Activated effector memory CD4-positive, alpha-beta T cell treated with anti-CD3 and anti-CD28 coated beads, Interleukin-2, amount 50 U/mL, for 16 hours (primary cell): ENCODE data around the gene HCRTR2.
"Not testable (repeated sequence)": the region's sequence is repeated elsewhere in the genome, so short reads cannot be mapped to it uniquely, and the experiment has no call there.

Source experiments
- DNase-seq: peaks from one replicate; pipeline ENCODE4 v3.0.0-alpha.2; 2020

Gene HCRTR2

DNA sequence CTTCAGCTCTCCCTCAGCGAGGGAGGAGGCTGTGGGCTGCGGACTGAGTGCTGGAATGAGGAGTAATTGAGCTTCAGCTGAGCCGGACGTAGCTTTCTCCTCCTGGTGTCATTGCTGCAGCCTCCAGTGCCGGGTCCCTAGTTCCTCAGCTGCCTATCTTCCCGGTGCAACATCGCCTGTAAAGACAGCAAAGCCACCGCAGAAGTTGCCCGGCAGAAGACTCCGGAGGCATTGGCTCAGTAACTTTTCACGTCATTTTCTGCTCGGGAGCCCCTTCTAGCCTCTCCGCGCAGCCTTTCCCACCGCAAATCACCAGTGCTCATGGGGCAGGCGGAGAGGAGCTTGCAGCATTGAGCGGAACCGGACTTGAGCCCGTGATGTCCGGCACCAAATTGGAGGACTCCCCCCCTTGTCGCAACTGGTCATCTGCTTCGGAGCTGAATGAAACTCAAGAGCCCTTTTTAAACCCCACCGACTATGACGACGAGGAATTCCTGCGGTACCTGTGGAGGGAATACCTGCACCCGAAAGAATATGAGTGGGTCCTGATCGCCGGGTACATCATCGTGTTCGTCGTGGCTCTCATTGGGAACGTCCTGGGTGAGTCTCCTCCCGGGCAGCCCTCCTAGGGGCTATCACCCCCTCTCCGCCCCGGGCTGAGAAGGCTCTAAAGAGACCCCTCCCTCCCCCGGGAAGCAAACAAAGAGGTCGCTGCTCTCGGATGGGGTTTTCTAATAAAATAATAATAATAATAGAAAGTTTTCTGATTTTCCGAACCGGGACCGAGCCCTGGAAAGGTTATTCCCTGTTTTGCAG is at the start of gene HCRTR2:
TSS of gene HCRTR2 (plus strand) at position 305 of the 816 bp plus-strand sequence. CDS start at position 378, 73 bp downstream.
- no peak for DNase-seq

GRCh38 chr6:55130806-55131324 is 43.5 kb upstream of the HCRTR2 start:
- no peak for DNase-seq

- no peak for DNase-seq
Measured at GRCh38 chr6:55131616-55132015, 42.7 kb upstream of the HCRTR2 start.

GRCh38 chr6:55136916-55137315 is 37.4 kb upstream of the HCRTR2 start:
- DNase-seq, result no peak

DNA sequence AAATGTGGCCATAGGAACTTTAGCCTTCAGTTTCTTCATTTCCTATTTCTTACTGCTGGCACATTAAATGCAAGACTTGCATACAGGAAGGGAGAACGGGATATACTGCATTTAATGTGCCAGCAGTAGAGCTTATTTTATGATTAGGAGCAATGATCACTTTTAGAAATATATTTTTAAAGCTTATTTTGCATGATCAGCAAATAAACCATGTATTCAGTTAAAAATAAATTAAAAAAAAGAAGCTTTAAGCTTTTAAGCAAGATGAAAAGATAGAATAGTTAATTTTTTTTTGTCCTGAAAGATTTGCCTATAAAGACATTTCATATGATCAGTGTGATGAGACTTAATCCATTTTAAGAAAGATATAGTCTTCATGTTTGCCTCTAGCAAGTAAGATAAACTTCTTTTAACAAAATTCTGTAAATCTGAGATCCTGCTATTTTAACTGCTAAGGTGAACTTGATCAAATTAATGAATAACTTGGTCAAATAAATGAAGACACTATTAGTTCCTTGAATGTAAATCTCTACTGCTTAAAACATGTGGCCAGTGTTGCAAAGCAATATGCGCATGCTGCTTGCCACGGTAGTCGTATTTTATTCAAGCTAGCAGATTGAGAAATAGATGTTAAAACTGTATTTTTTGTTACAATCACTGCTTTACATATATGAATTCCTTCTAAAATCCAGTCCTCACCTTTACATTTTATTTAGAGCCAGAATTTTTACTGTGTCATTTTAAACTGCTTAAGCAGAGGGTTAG is 36.2 kb upstream of the HCRTR2 start:
- DNase-seq, result no peak

GRCh38 chr6:55141611-55142010 is 32.7 kb upstream of the HCRTR2 start:
- no peak for DNase-seq

DNA sequence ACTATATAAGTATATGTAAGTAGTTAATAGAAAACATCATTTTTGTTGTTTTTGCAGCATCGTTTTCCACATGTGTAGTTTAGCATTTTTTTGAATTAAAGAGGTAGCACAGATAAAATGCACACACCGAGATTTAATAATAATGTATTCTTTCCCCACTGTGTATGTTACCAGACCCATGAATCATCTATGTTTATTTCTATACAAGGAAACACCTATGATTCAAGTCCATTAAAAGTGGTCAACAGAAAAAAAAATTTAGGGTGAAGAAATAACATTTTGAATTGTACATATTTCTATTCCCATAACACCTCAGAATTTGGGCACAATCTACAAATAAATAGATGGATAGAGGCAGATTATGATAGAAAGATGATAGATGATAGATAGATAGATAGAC is 31.7 kb upstream of the HCRTR2 start:
- DNase-seq, result no peak

GRCh38 chr6:55153284-55153683 is 21.0 kb upstream of the HCRTR2 start:
- DNase-seq, result no peak

- DNase-seq, result not testable (repeated sequence)
Measured at GRCh38 chr6:55158784-55159183, 15.5 kb upstream of the HCRTR2 start.

- no peak for DNase-seq
Measured at GRCh38 chr6:55167860-55168259, 6.5 kb upstream of the HCRTR2 start.

DNA sequence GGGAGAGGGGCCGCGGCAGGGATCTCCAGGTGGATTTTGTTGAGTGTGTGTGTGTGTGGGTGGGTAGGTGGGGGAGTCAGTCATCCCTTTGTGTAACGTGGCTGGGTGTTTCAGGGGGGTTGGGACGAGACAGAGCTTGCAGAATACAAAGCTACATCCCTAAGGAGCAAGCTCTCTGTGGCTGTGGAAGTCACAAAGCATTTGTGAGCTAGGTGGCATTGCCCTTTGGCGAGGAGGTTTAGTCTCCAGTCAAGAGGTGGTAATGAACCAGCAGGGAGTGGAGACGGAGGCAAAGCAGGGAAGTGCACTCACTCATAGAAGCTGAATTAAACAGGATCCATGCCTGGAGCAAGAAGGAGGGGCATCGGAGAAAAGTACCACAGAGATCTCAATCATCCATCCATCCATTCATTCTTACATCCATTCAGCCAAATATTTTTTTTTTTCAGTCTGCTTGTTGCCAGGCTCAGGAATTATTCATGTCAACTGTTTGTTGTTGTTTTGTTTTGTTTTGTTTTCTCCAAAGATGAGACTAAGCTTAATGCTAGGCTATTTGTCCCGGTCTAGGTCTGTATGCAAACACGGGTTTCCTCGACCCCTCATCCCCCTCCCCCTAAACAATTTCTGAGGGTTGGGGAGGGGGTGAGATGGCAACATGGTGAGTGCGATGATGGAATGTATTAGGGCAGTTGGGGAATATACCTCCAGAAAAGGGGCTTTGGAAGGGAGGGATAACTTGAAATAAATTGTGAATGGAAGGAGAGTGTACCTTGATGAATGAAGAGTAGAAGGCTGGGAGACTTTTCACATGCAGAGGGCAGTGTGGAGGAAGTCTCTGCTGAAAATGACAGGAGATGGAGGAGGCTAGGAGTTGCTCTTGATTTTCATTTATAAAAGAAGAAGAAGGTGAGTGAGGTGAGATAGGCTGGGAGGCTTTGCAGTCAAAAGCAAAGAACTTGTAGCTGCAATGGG is 1.0 kb downstream of the HCRTR2 start:
- DNase-seq, result no peak

GRCh38 chr6:55176958-55177357 is 2.6 kb downstream of the HCRTR2 start:
- DNase-seq, result no peak

DNA sequence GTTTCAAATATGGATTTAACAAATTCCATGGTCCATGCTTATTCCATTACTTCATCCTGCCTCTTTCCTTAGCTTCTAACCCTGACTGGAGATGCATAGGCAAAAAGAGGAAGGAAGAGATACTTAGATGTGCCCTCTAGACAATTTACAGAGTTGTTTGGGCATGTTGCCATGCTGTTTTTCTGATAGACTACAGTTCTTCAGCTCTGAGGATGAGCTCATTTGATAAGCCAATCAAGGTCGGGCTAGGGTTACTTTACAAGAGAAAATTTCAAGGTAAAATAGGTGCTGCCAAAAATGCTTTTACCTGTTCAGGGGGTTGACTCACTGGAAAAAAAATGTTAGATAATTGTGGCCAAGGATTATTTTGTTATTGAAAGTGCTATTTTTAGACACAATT is 5.9 kb downstream of the HCRTR2 start:
- DNase-seq, result no peak

DNA sequence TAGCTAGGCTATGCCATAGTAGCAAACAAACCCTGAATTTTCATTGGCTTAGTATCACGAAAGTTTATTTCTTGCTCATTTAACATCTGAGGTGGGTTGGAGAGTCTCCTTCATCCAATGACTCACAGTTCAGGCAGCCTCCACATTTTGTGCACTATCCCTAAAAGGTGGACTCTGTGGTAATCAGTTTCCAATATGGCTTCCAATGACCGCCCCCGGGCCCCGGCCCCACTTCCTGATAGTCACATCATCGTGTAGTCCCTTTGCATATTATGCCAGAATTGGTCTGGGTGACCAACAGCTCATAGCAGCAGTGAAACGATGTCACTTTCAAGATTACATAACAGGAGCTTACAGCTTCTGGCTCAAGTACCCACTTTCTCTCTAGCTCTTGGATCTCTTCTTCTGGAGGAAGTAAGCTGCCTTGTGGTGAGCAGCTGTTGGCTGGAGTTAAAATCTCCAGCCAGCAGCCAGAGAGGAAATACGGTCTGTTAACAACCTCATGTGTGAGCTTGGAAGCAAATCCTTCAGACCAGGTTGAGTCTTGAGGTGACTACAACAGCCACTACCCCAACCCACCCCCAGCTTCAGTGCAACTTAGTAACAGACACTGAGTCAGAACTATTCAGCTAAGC is 7.8 kb downstream of the HCRTR2 start:
- no peak for DNase-seq

GRCh38 chr6:55184782-55185530 is 10.6 kb downstream of the HCRTR2 start:
- DNase-seq, result no peak

DNA sequence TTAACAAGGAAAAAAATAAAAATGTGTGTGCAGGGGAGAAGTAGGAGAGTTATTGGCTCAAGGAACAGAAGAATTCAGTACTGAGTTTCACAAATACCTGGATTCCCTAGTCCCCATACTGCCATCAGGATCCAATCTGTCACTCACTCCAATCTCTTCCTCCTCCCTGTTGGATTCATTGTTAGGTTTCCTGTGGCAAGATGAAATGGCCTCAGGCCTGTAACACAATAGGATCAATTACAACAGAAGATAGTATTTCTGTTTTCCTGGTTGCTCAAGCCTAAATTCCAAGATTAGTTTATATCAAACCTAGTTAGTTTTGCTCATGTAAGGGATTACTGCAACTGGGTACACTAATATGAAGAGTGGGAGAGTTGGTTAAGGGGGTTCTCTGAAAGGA is 24.4 kb downstream of the HCRTR2 start:
- DNase-seq, result no peak

DNA sequence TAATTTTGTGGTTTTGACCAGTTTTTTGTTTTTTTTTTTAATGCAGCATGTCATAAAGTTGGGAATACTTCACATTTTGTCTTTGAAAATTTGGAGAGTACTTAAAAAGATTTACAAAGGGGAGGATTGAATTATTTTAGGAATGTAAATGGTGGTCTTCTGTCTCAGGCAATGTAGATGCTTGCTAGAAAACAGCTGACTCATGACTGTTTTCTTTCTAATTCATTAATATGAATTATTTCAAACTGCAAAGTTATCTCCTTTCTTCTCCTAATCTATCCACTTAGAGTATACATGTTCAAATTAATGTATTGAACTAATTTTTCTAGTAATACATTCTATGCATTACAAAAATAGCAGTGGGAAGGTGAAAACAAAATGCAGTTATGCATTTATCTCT is 24.9 kb downstream of the HCRTR2 start:
- DNase-seq, result no peak

DNA sequence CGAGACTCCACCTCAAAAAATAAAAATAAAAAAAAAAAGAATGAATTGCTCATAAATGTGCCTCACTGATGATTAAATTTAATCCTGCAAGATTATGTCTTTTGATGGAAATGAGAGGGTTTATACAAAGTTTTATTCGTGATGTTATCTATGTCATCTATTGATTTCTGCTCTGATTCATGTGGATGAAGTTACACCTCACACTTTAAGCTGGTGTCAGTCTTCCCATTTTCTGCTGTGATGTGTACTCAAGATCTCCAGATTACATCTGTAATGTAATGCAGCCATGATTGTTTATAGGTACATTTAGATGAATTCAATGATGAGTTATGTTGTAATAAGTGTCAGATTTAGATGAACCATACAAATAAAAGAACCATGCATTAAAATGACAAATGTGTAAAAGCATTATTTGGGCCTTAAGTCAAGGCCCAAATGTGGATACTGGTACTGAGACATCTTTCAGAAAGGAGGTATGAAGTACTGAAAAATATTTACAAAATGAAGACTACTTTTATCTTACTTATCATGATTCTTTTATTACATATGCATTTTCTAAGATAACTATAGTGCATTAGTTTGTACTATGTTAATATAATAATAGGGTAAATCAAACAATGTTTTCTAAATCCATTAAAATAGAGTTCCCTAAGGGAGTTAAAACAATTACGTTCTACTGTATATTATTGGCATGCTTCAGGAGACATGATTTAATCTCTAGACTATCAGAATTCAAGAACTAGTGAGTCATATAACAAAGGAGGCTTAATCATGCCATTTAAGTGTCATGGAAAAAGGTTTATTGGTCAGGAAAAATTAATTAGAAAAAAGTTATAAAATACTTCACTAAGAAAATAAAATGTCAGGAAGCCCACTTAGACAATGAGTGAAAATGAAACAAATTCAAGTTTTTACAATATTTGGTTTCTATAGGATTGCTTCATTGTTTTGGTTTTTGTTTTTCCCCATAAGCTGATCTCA is 34.5 kb downstream of the HCRTR2 start:
- no peak for DNase-seq

- DNase-seq, result no peak
Measured at GRCh38 chr6:55210952-55211351, 36.6 kb downstream of the HCRTR2 start.

GRCh38 chr6:55212156-55212555 is 37.8 kb downstream of the HCRTR2 start:
- DNase-seq, result no peak
